GM18868 (cell line): ENCODE results near the gene TMEM222.

ENCODE experiments used
- ATAC-seq: cut with Tn5 transposase; IDR thresholded peaks from one replicate; pipeline ENCODE4 v1.9.1; 2021; ENCODE audit warnings: mild to moderate bottlenecking, moderate library complexity; ENCODE audit not compliant: unreplicated experiment

The TMEM222 gene

GRCh38 chr1:27358038-27358927, 36.3 kb downstream of the TMEM222 start:
- ATAC-seq: no peak

DNA sequence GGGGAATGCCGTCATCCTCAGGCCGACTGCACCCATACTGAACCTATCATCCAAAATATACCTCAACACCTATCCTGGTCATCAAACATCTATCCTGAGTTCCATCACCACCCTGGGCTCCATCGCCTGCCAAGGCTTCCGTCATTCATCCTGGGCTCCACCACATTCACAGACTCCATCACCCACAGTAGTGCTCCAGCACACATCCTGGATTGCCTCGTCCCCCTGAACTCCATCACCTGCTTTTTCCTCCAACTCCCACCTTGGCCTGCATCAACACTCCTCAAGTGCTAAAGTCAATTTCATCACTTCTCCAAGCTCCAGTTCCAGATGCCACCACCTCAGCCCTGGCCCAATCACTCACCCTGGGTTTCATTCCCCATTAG, 37.0 kb downstream of the TMEM222 start:
- ATAC-seq: no peak

DNA sequence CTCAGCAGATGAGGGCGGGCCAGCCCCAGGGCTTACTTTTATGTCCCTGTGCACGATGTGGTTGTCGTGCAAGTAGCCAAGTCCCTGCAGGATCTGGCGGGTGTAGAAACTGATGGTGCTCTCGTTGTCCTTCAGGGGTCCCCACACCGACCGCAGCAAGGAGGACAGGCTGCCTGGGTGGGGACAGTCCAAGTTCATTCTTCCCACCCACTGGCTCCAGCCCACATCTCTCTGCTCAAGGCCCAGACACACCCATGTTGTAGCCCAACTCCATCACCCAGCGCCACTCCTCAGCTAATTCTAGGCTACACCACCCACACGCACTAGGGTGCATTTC, 37.8 kb downstream of the TMEM222 start:
- ATAC-seq: no peak

DNA sequence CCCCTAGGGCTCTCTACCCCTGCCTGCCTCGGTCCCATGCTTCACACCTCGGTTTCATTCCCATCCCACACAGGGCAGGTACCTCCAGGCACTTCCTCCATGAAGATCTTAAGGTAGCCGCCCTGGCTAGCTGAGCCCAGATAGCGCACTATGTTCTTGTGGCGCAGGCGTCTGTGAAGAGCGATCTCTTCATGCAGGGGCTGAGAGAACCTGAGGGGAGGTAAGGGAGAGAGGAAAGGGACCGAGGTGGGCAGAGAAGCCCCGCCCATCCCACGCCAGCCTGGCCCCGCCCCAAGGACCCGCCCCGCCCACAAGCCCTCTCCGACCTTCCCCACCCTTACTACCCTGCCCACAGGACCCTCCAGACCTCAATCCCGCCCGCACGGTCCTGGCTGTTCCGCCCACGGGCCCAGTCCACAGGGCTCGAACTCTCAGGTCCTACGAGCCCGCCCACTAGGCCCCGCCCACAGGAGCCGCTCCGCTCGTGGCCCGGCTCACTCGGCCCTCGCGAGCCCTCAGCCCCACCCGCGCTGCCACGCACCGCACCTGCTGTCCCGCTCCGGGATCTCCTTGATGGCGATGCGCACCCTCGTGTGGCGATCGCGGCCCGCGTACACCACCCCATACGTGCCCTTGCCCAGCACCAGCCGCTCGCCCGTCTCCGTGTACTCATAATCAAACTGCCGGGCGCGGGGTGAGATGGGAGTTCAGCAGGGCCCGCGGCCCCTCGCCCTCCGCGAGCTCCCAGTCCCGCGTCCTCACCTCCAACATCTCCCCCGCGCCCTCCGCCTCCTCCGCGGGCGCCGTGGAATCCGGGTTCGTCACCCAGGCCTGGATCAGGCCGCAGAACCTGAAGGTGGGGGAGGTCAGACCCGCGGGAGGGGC, 38.4 kb downstream of the TMEM222 start:
- no peak for ATAC-seq

DNA sequence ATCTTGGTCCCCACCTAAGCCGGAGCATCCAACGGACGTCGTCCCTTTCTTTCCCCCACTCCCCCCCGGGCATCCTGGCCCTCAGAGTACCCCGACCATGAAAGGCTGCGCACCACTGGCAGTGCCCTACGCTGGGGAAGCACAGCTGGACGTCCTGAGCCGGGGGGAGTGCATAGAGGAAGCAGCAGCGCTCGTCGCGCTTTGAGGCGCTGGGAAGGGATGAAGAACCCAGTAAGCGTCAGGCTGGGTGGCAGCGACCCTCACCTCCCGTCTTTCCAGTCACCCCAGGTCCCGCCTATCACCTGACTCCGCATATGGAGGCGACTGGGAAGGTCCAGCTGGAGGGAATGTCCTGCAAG, 39.1 kb downstream of the TMEM222 start:
- ATAC-seq: no peak

- no peak for ATAC-seq
These were observed 39.6 kb downstream of the TMEM222 start for GRCh38 chr1:27361553-27361952.

- ATAC-seq: no peak
These were observed 42.1 kb downstream of the TMEM222 start for GRCh38 chr1:27363766-27364695.

DNA sequence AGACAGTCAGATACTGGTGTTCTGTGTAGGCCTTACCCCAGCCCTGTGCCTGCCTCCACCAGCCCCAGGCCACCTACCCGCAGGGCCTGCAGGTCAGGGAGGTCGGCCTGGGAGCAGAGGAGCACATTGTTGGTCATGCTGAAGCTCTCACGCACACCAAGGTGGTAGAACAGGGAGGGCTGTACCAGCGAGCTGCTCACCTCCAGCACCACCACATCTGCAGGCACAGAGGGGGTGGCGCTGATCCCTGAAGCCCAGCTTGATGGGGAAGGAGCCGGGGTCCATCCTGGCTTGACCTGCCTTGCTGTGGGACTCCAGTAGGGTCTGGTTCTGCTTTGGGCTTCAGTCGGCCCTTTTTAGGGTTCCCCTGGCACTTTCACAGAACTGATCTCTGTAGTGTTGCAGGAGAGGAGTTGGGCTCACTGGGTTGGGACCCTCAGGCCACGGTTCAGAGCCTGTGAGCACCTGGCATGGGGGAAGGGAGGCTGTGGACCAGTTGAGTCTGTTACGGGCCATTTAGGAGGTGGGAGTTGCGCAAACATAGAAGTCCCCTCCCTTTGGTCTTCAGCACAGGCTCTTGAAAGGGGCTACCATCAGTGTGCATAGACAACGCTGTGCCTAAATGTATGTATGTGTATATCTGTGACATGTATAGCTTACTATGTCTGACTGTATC, 42.9 kb downstream of the TMEM222 start:
- ATAC-seq: no peak

DNA sequence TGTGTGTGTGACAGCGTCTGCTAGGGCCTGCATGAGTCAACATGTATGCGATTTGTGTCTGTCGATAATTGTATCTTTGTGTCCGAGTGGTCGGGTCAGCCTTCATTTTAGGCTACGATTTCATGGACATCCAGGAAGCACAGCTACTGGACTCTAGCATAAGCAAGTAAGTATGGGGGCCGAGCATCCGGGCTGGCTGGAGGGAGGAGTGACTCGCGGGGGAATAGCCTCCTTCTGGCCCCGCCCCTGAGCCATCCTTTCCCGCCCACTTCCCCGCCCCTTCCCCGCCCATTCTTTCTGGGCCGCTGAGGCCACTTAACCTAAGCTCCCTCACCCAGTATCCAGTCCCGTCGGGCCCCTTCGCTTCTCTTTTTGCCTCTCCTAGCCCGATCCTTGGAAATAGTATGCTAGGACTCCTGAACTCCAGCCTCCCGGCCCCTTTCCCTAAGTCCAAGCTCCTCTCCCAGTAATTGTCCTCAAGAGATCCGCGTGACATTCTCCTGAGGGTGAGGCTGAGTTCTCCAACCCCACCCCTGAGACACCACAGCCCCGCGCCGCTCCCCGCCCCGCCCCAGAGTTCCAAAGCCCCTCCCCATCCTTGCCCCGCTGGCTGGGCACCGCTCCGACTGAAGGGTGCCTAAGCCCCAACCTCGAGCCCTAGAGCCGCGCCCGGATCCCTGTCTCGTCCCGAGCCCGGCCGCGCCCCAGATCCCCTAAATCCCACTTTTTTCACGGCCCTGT, 43.6 kb downstream of the TMEM222 start:
- ATAC-seq: no peak

- ATAC-seq: no peak
These were observed 44.1 kb downstream of the TMEM222 start for GRCh38 chr1:27366113-27366410.

DNA sequence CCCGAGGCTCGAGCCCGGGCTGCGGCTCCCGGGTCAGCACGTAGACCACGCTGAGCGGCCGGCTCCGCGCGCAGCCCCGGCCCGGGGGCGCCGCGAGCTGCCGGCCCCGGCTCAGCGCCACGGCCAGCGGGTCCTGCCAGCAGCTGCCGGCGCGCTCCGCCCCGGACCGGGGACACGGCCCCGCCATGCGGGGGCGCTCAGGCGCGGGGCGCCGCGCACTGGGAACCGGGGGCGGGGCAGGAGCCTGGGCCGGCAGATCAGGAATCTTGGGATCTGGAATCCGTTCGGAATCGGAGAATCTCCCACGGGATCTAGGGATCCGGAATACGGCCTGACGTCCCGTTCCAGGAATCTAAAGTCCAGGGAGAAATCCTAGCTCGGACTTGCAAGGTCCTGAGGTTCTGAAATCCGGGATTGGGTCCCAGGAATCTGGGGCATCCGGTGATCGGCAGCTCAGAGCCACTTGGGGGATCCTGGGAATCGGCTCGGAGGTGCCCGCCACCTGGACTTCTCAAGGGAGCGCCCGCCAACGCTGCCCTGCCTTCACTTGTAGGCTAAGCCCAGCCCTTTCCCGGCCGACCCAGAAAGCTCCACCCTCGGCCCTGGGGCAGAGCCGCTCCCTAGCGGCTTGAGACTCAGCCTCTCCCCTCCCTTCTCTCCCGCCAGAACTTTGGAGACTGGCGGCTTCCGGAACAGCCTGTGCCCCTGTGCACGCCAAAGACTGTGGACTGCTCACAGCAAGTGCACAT, 44.6 kb downstream of the TMEM222 start, which contains the start of gene MAP3K6:
TSS of gene MAP3K6 (minus strand) at position 551 of the 749 bp plus-strand sequence. CDS start at position 187, 364 bp downstream.
- no peak for ATAC-seq

DNA sequence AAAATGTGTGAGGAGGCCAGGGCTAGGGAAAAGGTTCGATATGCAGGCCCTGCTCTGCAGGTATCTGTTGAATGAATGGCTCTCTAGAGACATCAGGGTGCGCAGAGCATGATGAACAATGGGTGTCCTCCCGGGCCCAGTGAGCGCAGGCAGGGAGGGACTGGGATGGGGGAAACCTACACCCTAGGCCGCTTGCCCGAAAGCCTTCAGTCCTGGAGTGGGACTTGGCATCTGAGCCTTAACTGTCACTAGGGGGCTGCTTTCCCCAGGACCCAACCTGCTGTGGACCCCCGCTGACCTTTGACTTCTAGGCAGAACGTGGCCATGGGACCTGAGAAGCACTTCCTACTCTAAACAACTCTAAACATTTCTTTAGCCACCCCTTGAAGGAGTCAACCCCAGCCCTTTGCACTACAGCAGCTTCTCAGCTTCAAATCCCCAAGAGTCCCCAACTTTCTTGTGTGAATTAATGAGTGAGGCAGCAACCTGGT, 45.2 kb downstream of the TMEM222 start:
- no peak for ATAC-seq

DNA sequence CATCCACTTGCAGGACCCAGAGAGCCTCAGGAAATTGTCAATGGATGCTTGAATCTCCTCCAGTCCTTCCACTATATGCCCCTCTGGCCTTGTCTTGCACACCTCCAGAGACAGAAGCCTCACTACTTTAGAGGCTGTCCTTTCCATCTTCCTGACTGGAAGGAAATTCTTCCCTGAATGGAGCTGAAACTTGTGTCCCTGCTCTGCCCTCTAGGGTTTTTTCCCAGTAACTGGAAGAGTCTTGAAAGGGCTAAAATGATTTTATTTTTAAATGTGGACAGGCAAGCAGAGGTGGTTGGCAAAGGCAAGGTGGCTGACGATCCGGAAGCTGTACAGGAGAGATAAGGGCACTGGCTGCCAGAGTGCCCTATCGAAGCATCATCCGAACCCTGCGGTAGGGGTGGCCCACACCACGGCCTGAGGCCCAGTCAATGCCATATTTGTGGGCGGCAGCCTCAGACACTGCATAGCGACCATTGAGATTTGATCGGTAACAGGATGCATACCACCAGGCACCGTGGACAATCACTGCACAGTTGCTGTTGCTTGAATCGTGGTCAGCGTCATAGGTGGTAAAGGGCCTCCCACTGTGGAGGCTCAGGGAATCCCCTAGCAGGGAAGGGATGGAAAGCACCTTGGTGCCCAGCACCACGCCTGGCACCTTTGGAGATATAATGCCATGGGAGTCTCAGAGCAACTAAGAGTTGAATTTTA, 47.1 kb downstream of the TMEM222 start:
- ATAC-seq: no peak

- ATAC-seq: no peak
These were observed 50.3 kb downstream of the TMEM222 start for GRCh38 chr1:27372022-27372807.

- ATAC-seq: no peak
These were observed 51.1 kb downstream of the TMEM222 start for GRCh38 chr1:27372808-27373690.

DNA sequence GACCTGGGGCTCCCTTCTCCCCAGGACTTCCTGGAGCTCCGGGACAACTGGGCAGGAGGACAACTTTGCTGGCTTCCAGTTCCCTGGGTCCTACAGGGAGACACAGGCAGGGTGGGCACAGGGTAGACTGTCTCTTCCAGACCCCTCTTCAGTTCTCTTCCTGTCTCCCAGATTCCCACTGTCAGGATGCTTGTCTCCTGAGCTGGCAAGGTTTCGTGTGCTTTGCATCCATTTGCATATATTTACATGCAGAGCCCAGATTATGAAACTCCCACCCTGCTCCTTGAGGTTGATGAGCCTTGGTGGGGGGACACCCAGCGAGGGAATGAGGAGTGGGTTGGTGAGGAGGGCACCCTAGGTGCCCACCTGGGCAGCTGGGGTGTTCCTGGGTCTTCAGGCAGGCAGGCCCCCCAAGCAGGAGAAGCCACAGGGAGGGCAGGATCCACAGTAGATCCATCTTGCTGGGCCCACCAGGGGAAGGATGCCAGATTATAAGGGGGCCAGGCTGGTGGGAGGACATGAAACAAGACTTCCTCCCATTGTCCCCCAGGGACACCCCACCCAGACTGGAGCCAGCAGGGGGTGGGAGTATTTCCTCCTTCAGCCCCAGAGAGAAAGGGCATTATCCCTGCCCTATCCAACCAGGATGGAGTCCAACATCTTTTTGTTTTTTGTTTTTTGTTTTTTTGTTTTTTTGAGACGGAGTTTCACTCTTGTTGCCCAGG, 52.6 kb downstream of the TMEM222 start, which contains the start of gene FCN3:
TSS of gene FCN3 (minus strand) at position 463 of the 725 bp plus-strand sequence. CDS start at position 457, 6 bp downstream.
- ATAC-seq: no peak
